Astrocyte (in vitro differentiated cells and primary cell): Measurements from ENCODE around the gene TMTC3. TPM values are rescaled to one million over a fixed set of nuclear protein-coding genes. Genes with fewer than 3 reads are reported as not detected.

Experiments used
- DNase-seq: peaks from one replicate; pipeline ENCODE4 v3.0.0-alpha.2; 2010; ENCODE audit warnings: low read depth
- FAIRE-seq: peaks from 2 replicates; lab custom pipeline; 2011; peaks lifted over from hg19 to GRCh38; lab: Jason Lieb, UNC
- H2AFZ ChIP-seq: 2 replicates; pipeline ENCODE4 v1.6.0; 2012; ENCODE audit warnings: low read depth, low read length, inconsistent platforms
- H3K27ac ChIP-seq: 2 replicates; pipeline ENCODE4 v1.5.1; 2011; ENCODE audit warnings: low read depth, low read length, inconsistent platforms
- H3K27me3 ChIP-seq: 2 replicates; pipeline ENCODE4 v1.6.0; 2011; ENCODE audit warnings: low read length, inconsistent platforms; ENCODE audit not compliant: insufficient read depth
- H3K36me3 ChIP-seq: 2 replicates; pipeline ENCODE4 v1.5.1; 2011; ENCODE audit warnings: low read length, inconsistent platforms; ENCODE audit not compliant: insufficient read depth
- H3K4me1 ChIP-seq: 2 replicates; pipeline ENCODE4 v1.5.1; 2011; ENCODE audit warnings: low read length, inconsistent platforms; ENCODE audit not compliant: insufficient read depth
- H3K4me2 ChIP-seq: 2 replicates; pipeline ENCODE4 v1.6.0; 2012; ENCODE audit warnings: low read length, inconsistent platforms
- H3K4me3 ChIP-seq: 2 replicates; pipeline ENCODE4 v1.5.1; 2011; ENCODE audit warnings: low read depth, mild to moderate bottlenecking, low read length, inconsistent platforms; ENCODE audit not compliant: insufficient read depth
- H3K79me2 ChIP-seq: 2 replicates; pipeline ENCODE4 v1.6.0; 2012; ENCODE audit warnings: mild to moderate bottlenecking, low read length, inconsistent platforms; ENCODE audit not compliant: insufficient read depth
- H3K9ac ChIP-seq: 2 replicates; pipeline ENCODE4 v1.6.0; 2012; ENCODE audit warnings: mild to moderate bottlenecking, low read length, inconsistent platforms
- H3K9me3 ChIP-seq: 2 replicates; pipeline ENCODE4 v1.5.1; 2012; ENCODE audit warnings: low read depth, mild to moderate bottlenecking, low read length, inconsistent platforms; ENCODE audit not compliant: insufficient read depth
- H4K20me1 ChIP-seq: 2 replicates; pipeline ENCODE4 v1.6.0; 2012; ENCODE audit warnings: low read length, inconsistent platforms; ENCODE audit not compliant: insufficient read depth
- H3K27ac Mint-ChIP-seq: one replicate; pipeline ENCODE4 v1.8.0; 2021; ENCODE audit warnings: mild to moderate bottlenecking, mixed read lengths; ENCODE audit not compliant: unreplicated experiment
- H3K27me3 Mint-ChIP-seq: one replicate; pipeline ENCODE4 v1.8.0; 2021; ENCODE audit warnings: low read depth, mixed read lengths; ENCODE audit not compliant: unreplicated experiment
- H3K36me3 Mint-ChIP-seq: one replicate; pipeline ENCODE4 v1.8.0; 2021; ENCODE audit warnings: low read depth, mixed read lengths; ENCODE audit not compliant: unreplicated experiment
- H3K4me1 Mint-ChIP-seq: one replicate; pipeline ENCODE4 v1.8.0; 2021; ENCODE audit warnings: low read depth, mixed read lengths; ENCODE audit not compliant: unreplicated experiment
- H3K4me3 Mint-ChIP-seq: one replicate; pipeline ENCODE4 v1.8.0; 2021; ENCODE audit warnings: mild to moderate bottlenecking, moderate library complexity, mixed read lengths; ENCODE audit not compliant: unreplicated experiment
- H3K9me3 Mint-ChIP-seq: one replicate; pipeline ENCODE4 v1.8.0; 2021; ENCODE audit warnings: mild to moderate bottlenecking, mixed read lengths; ENCODE audit not compliant: unreplicated experiment
- CTCF ChIP-seq: IDR thresholded peaks from 2 replicates; pipeline ENCODE4 v1.5.1; 2011; ENCODE audit warnings: low read depth, mild to moderate bottlenecking, inconsistent platforms, low read length, moderate library complexity; ENCODE audit not compliant: insufficient read depth
- EZH2 ChIP-seq: IDR thresholded peaks from 2 replicates; pipeline ENCODE4 v1.6.1; 2012; ENCODE audit warnings: mild to moderate bottlenecking, low read length, inconsistent platforms; ENCODE audit not compliant: insufficient read depth
- total RNA-seq: library from RNA; stranded (reverse); gene quantifications from 2 replicates; pipeline ENCODE4 v1.2.1, GENCODE V29; 2021

TMTC3 gene
- total RNA-seq, 1 donor from 2014 or later, result 49.0 TPM

GRCh38 chr12:88144546-88145468 lies 2.7 kb downstream of the TMTC3 start:
- Mint-ChIP-seq H3K36me3 (no peaks in the 10 kb centered on the region), H3K27me3 (no peaks in the 10 kb centered on the region), H3K9me3 (no peaks in the 10 kb centered on the region), H3K27ac (no peak overlapping the region), H3K4me3 (no peak overlapping the region), H3K4me1 (peaks cover 12% of the 10 kb centered on the region)
- H4K20me1 ChIP-seq, result no peaks in the 10 kb centered on the region
- no peaks in the 10 kb centered on the region for H3K9me3 ChIP-seq
- peaks cover 55% of the 10 kb centered on the region for H3K79me2 ChIP-seq
- no peak overlapping the region for H3K9ac ChIP-seq
- H3K36me3 ChIP-seq, result no peaks in the 10 kb centered on the region
- no peak overlapping the region for H3K4me3 ChIP-seq
- no peak overlapping the region for H3K27ac ChIP-seq
- no peak overlapping the region for H2AFZ ChIP-seq
- TF ChIP-seq CTCF (no peak), EZH2 (no peak)
- no peaks in the 10 kb centered on the region for H3K4me1 ChIP-seq
- no peaks in the 10 kb centered on the region for H3K27me3 ChIP-seq
- FAIRE-seq (no peak), DNase-seq (no peak)
- H3K4me2 ChIP-seq, result no peak overlapping the region

DNA sequence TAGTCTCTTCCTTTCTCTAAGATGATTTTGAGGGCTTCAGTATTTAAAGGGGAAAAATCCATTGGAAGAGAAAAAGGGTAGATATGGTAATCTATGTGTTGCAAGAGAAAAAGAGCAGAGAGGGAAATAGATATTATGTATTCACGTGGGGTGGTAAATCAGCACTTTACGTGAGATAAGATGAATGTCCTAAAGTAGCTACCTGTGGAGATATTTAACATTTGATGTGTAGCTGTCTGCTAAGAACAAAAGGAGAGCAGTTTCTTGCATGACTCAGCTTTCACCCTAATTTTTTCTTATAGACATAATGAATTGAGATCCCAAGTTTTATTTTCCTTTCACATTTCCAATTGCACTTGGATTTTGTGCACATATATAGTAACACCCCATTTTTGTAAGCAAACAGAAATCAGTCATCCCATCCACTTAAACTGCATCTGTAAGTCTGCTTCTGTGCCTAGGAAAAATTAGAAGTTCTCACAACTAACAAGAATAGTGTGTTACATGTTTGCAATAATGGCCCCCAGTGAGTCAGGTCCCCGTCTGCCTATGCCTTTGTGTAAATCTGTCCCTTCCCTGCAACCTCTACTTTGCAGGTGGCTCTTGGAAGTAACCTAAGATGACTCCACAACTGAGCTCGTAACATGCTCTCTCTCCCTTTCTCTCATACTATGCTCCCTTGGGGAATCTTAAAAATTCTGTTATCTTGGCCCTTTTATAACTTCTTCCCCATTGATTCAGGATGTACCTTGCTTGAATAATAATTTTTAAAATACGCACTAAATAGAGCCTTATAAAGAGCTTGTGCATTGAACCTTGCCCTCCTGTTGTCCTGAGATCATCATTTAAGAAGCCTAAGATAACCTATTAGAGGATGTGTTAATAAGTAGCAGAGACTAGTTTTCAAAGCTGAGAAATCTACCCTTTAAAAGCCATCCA lies 3.7 kb downstream of the TMTC3 start:
- no peak overlapping the region for H3K27ac Mint-ChIP-seq
- no peak overlapping the region for H3K4me3 Mint-ChIP-seq
- Histone ChIP-seq H2AFZ (no peak overlapping the region), H3K27ac (no peak overlapping the region), H3K9ac (no peak overlapping the region), H4K20me1 (no peaks in the 10 kb centered on the region), H3K4me2 (no peak overlapping the region), H3K9me3 (no peaks in the 10 kb centered on the region), H3K36me3 (no peaks in the 10 kb centered on the region), H3K79me2 (peaks cover 64% of the 10 kb centered on the region), H3K27me3 (no peaks in the 10 kb centered on the region), H3K4me3 (no peak overlapping the region), H3K4me1 (no peaks in the 10 kb centered on the region)
- FAIRE-seq (no peak), DNase-seq (no peak)
- peaks cover 12% of the 10 kb centered on the region for H3K4me1 Mint-ChIP-seq
- TF ChIP-seq EZH2 (no peak), CTCF (no peak)
- H3K36me3 Mint-ChIP-seq, result no peaks in the 10 kb centered on the region
- no peaks in the 10 kb centered on the region for H3K9me3 Mint-ChIP-seq
- no peaks in the 10 kb centered on the region for H3K27me3 Mint-ChIP-seq
